Stimulated activated CD4-positive, alpha-beta T cell treated with anti-CD3 and anti-CD28 coated beads, Interleukin-12 subunit alpha, Interleukin-12 subunit beta, amount 100 ng/mL, for 24 hours (primary cell): ENCODE results near the gene FAM76B.

Experiments
- DNase-seq, 2 experiments: peaks; one replicate each; pipeline ENCODE4 v3.0.0-alpha.2; 2020; ENCODE audit warnings: low read depth in 2 of 2

FAM76B gene

GRCh38 chr11:95732930-95733602 is 56.5 kb downstream of the FAM76B start:
- DNase-seq: no peak

GRCh38 chr11:95729462-95729861 is 60.1 kb downstream of the FAM76B start:
- no peak for DNase-seq

GRCh38 chr11:95728790-95729189 is 60.8 kb downstream of the FAM76B start:
- no peak for DNase-seq

- DNase-seq: no peak
Observed at GRCh38 chr11:95728094-95728493, 61.5 kb downstream of the FAM76B start.

- no peak for DNase-seq
Observed at GRCh38 chr11:95727620-95728019, 62.0 kb downstream of the FAM76B start.

- no peak for DNase-seq
Observed at GRCh38 chr11:95727111-95727510, 62.5 kb downstream of the FAM76B start.

- no peak for DNase-seq
Observed at GRCh38 chr11:95725196-95725595, 64.4 kb downstream of the FAM76B start.

- DNase-seq: no peak
Observed at GRCh38 chr11:95723361-95723942, 66.1 kb downstream of the FAM76B start.

- no peak for DNase-seq
Observed at GRCh38 chr11:95720195-95720594, 69.4 kb downstream of the FAM76B start.
